NCI-H2196 (cell line): ENCODE results near the gene TMEM161A.
A peak's percentile ranks its signal among the peaks of the same experiment; 100 is the strongest.
"Not testable (repeated sequence)": the region's sequence is repeated elsewhere in the genome, so short reads cannot be mapped to it uniquely, and the experiment has no call there.

Experiments used
- DNase-seq: peaks from one replicate; lab custom pipeline; 2025; ENCODE audit not compliant: unreplicated experiment; lab: John Stamatoyannopoulos, UW

TMEM161A gene

DNA sequence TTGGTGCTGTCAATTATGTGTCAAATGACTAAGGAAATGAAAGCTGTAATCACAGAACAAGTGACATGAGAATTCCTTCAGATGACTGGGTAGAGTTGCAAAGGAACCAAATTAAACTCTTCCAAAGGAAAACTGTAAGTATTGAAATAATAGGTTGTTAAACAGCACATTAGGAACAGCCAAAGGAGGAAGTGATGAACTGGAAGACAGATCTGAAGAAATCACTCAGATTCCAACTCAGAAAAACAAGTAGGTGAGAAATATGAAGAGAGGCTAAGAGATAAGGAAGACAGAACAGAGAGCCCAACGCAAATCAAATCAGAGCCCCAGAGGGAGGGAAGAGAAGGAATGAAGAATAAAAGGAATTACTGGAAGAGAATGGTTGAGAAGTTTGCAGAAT lies 15.4 kb downstream of the TMEM161A start:
- DNase-seq, result no peak

DNA sequence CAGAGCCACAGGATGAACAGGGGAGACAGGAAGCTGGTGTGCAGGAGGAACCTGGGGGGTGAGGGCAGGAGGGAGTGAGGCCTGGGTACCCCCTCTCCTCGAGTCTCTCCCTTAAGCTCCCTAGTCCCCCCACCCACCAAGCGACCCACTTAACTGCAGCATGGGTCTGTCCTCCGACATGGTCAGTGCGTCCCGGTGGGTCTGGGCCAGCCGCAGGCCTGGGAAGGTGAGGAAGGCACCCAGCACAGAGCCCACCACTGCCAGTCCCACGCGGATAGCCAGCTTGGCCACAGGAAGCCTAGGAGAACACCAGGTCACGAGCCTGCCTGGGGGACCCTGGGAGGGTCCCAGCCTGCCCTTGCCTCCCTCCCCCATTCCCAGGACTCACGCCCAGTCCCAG lies 16.9 kb downstream of the TMEM161A start:
- DNase-seq, result no peak

DNA sequence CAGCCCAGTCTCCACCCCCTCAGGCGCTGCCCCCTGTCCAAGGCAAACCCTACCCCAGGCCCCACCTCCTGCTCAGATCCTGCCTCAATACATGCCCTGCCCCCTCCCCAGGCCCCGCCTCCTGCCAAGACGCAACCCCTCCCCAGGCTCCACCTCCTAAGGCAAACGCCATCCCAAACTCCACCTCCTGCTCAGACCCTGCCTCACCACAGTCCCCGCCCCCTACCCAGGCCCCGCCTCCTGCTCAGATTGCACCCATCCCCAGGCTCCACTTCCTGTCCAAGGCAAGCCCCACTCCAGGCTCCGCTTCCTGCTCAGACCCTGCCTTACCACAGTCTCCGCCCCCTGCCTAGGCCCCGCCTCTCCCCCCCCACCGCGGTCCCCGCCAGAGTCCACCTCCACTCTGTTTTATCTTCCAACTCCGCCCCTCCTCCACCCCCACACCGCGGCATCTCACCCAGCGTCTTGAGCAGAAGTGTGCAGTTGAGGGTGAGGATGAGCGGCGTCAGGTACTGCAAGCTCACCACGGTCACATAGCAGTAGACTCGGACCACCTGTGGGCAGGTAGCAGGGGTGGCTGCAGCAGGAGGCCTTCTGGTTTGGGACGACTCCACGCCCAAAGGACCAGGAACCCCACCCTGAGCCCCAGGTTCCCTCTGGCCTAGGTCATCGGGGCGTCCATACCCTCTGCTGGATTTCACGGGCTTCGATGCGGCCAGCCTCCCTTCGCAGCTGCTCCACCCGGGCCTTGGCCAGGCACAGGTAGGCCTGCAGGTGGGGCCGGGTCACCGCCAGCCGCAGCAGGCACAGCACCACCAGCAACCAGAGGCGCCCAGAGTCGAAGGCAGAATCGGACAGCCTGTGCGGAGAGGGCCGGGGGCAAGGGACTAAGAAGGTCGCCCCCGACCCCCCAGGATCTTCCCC lies 17.7 kb downstream of the TMEM161A start:
- DNase-seq, result peak; percentile 13

- no peak for DNase-seq
Observed at GRCh38 chr19:19119325-19120237, 18.7 kb downstream of the TMEM161A start.

DNA sequence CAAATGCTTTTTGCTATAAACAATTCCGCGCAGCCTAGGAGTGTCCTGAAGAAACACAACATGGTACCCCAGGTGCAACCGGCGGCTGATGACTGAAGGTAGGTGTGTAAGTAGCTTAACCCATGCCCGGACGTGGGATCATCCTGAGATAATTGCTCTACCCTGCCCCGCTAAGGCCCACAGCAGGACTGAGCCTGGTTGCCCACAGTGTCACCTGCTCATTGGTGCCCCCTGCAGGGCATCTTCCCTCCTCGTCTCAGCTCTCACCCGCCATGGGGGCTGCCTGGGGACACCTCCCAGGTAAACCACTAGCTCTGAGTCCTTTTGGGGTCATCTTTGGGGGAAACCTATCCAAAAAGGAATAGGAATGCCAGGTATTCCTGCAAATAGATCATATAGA lies 22.3 kb downstream of the TMEM161A start:
- peak; percentile 14 for DNase-seq

DNA sequence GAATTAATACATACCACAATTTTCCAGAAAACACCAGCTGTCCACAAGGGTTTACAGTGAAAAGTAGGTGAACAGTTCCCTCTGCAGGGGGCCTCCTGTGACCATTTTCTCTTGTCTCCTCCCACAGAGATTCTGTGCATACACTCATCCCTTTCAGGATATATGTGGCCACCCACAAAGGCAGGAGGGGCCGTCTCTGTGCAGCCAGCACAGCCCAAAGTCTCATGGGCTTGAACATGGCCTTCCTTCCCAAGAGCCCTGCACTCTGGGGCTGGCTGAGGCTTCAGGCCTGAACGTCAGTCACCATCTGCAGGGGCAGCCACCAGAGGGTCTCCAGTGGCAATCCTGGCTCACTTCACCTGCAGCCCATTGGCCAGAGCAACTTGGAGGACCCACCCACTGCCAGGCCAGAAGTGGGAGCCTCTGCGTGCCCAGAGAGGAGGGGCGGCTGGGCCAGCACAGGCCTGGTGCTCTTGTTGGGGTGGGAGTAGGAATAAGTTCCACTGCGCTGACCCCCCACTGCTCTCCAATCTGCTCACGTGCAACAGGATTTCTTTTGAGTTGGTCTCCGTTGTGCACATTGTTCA lies 25.1 kb downstream of the TMEM161A start:
- no peak for DNase-seq

DNA sequence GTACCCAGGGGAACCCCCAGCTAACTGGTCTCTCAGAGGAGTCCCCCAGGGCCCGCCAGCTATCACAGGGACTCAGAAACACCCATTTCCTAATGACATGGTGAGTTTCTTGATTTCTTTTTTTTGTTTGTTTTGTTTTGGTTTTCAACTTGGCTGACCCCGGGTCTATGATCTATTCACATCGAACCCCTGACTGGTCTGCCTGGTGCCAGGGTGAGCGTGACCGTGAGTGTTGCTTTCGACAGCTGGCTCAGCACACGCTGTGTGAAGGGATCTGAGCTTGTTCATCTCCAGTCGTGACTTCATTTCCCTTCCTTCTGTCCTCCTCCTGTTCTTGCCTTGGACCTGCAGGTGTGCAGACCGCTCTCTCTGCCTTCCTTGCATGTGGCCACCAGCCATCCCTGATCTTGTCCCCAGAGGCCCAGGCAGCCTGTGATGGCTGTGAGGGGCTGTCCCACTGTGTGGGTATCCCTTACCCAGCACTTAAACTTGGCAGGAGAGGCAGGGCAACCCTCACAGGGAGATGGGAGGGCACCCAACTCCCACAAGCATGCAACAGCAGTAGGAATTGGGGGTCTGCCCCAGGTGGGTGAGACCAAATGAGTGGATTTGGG lies 26.2 kb downstream of the TMEM161A start:
- DNase-seq, result no peak

GRCh38 chr19:19111136-19111835 lies 27.0 kb downstream of the TMEM161A start:
- no peak for DNase-seq

GRCh38 chr19:19110410-19111135 lies 27.7 kb downstream of the TMEM161A start:
- no peak for DNase-seq

DNA sequence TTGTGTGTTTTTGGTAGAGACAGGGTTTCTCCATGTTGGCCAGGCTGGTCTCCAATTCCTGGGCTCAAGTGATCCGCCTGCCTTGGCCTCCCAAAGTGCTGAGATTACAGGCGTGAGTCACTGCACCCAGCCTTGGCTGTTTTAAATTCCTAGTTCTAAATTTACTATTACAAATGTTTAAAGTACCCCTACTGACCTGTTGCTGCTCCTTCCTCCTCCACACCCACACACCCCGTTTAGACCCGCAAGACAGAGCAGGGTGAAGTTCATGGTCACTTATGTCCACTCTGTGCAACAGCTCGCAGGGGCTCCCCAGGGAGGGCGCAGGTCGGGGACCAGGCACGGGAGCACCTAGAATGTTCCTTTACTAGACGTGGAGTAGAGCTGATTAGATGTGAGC lies 28.7 kb downstream of the TMEM161A start:
- no peak for DNase-seq

GRCh38 chr19:19107654-19108053 lies 30.6 kb downstream of the TMEM161A start:
- DNase-seq, result no peak

- DNase-seq, result not testable (repeated sequence)
Observed at GRCh38 chr19:19106938-19107337, 31.3 kb downstream of the TMEM161A start.

- no peak for DNase-seq
Observed at GRCh38 chr19:19106056-19106551, 32.2 kb downstream of the TMEM161A start.

- DNase-seq, result no peak
Observed at GRCh38 chr19:19105365-19106055, 32.8 kb downstream of the TMEM161A start.

DNA sequence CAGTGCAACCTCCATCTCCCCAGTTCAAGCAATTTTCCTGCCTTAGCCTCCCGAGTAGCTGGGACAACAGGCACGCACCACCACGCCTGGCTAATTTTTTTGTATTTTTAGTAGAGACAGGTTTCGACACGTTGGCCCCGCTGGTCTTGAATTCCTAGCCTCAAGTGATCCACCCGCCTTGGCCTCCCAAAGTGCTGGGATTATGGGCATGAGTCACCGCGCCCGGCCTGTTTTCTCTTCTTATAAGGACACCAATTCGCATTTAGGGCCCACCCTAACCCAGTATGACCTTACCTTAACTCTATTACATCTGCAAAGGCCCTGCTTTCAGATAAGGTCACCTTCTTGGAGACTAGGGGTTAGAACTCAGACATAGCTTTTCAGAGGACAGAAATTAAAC lies 35.1 kb downstream of the TMEM161A start:
- no peak for DNase-seq

DNA sequence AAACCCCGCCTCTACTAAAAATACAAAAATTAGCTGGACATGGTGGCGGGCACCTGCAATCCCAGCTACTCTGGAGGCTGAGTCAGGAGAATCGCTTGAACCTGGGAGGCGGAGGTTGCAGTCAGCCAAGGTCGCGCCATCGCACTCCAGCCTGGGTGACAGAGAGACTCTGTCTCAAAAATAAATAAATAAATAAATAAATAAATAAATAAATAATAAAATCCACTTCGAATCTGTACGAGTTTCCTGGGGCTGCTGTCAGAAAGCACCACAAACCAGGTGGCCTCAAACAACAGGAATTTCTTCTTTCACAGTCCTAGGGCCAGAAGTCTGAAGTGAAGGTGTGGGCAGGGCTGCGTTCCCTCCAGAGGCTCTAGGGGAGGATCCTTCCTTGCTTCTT lies 35.7 kb downstream of the TMEM161A start:
- DNase-seq, result not testable (repeated sequence)

DNA sequence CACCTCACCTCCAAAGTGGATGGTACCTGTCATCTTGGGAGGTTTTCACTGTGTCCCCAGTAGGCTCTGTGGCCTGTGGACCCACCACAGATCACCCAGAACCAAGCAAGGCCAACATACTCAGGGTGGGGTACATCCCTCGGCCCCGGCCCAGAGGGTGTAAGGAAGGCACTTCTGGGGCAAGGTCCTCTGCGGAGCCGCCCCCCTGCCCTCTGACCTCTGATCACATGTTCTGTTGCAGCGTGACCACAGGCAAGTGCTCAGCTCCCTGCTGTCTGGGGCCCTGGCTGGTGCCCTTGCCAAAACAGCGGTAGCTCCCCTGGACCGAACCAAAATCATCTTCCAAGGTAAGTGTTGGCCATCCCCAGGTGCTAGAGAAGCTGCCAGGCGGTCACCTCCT lies 36.7 kb downstream of the TMEM161A start:
- no peak for DNase-seq

GRCh38 chr19:19098703-19099632 lies 39.3 kb downstream of the TMEM161A start:
- no peak for DNase-seq
